DND-41 (cell line): ENCODE results near the gene CCDC169.

Experiments used
- ATAC-seq: fragments of 200-7000 bp; cut with Tn5 transposase; 3 replicates; pipeline ENCODE4 v1.9.1; 2021; ENCODE audit warnings: low read depth; ENCODE audit not compliant: insufficient read depth
- DNase-seq: peaks from one replicate; pipeline ENCODE4 v3.0.0-alpha.2; 2020
- H2AFZ ChIP-seq: 2 replicates; pipeline ENCODE4 v1.6.0; 2012; ENCODE audit warnings: low read depth, low read length
- H3K27ac ChIP-seq: 2 replicates; pipeline ENCODE4 v1.5.1; 2012; ENCODE audit warnings: low read length, inconsistent platforms
- H3K27me3 ChIP-seq: fragments of 200-600 bp; sonication (generic); 2 replicates; pipeline ENCODE4 v1.6.0; 2012; ENCODE audit warnings: low read length, mild to moderate bottlenecking, inconsistent platforms; ENCODE audit not compliant: insufficient read depth, poor library complexity
- H3K36me3 ChIP-seq: 2 replicates; pipeline ENCODE4 v1.5.1; 2012; ENCODE audit warnings: low read length, inconsistent platforms; ENCODE audit not compliant: insufficient read depth
- H3K4me1 ChIP-seq: 2 replicates; pipeline ENCODE4 v1.5.1; 2012; ENCODE audit warnings: mild to moderate bottlenecking, low read length; ENCODE audit not compliant: insufficient read depth
- H3K4me2 ChIP-seq: 2 replicates; pipeline ENCODE4 v1.6.0; 2012; ENCODE audit warnings: mild to moderate bottlenecking, moderate library complexity, low read length, inconsistent platforms; ENCODE audit not compliant: insufficient read depth
- H3K4me3 ChIP-seq, 2 experiments: fragments of 200-600 bp in 1 of 2; shearing (Covaris generic) in 1 of 2; 2 replicates each; pipeline ENCODE4 v1.5.1; 2012 to 2016; ENCODE audit warnings: inconsistent platforms in 2 of 2, low read length in 2 of 2, mild to moderate bottlenecking in 2 of 2, low read depth in 1 of 2, moderate library complexity in 1 of 2
- H3K79me2 ChIP-seq: 2 replicates; pipeline ENCODE4 v1.6.0; 2012; ENCODE audit warnings: low read length, inconsistent platforms; ENCODE audit not compliant: insufficient read depth
- H3K9ac ChIP-seq: 2 replicates; pipeline ENCODE4 v1.6.0; 2012; ENCODE audit warnings: low read depth, mild to moderate bottlenecking, inconsistent platforms, low read length, moderate library complexity
- H3K9me3 ChIP-seq: 2 replicates; pipeline ENCODE4 v1.5.1; 2012; ENCODE audit warnings: low read length, moderate library complexity, mild to moderate bottlenecking, inconsistent platforms; ENCODE audit not compliant: insufficient read depth, severe bottlenecking
- H4K20me1 ChIP-seq: 2 replicates; pipeline ENCODE4 v1.6.0; 2012; ENCODE audit warnings: low read length; ENCODE audit not compliant: insufficient read depth
- CTCF ChIP-seq: IDR thresholded peaks from 2 replicates; pipeline ENCODE4 v1.5.1; 2012; ENCODE audit warnings: borderline replicate concordance, low read length, moderate library complexity, mild to moderate bottlenecking; ENCODE audit not compliant: poor library complexity, severe bottlenecking; ENCODE audit errors: extremely low read depth
- EZH2 ChIP-seq: IDR thresholded peaks from 3 replicates; pipeline ENCODE4 v1.6.1; 2012; ENCODE audit warnings: borderline replicate concordance, low read depth, mild to moderate bottlenecking, moderate library complexity, low read length, inconsistent platforms; ENCODE audit not compliant: severe bottlenecking

The CCDC169 gene

GRCh38 chr13:36210738-36211137, 86.9 kb downstream of the CCDC169 start:
- Histone ChIP-seq H3K4me2 (no peak overlapping the region), H3K27me3 (no peaks in the 10 kb centered on the region), H3K27ac (no peak overlapping the region), H4K20me1 (no peaks in the 10 kb centered on the region), H3K36me3 (no peaks in the 10 kb centered on the region), H3K9me3 (no peaks in the 10 kb centered on the region), H3K79me2 (no peaks in the 10 kb centered on the region), H2AFZ (no peak overlapping the region), H3K4me3 (no peak overlapping the region), H3K4me1 (no peaks in the 10 kb centered on the region), H3K9ac (no peak overlapping the region)
- DNase-seq (no peak), ATAC-seq (no peak)
- no peak for TF ChIP-seq EZH2
- no peak for TF ChIP-seq CTCF

- H3K27ac ChIP-seq: no peak overlapping the region
- no peaks in the 10 kb centered on the region for H3K27me3 ChIP-seq
- no peaks in the 10 kb centered on the region for H3K79me2 ChIP-seq
- ATAC-seq (no peak), DNase-seq (no peak)
- TF ChIP-seq EZH2 (no peak), CTCF (no peak)
- no peaks in the 10 kb centered on the region for H3K36me3 ChIP-seq
- H3K9ac ChIP-seq: no peak overlapping the region
- H2AFZ ChIP-seq: no peak overlapping the region
- no peaks in the 10 kb centered on the region for H3K4me1 ChIP-seq
- no peaks in the 10 kb centered on the region for H4K20me1 ChIP-seq
- no peaks in the 10 kb centered on the region for H3K9me3 ChIP-seq
- no peak overlapping the region for H3K4me3 ChIP-seq
- H3K4me2 ChIP-seq: no peak overlapping the region
These were observed 89.9 kb downstream of the CCDC169 start for GRCh38 chr13:36207672-36208071.

- Histone ChIP-seq H3K4me2 (no peak overlapping the region), H3K9ac (no peak overlapping the region), H2AFZ (no peak overlapping the region), H3K36me3 (no peaks in the 10 kb centered on the region), H3K27ac (no peak overlapping the region), H3K79me2 (no peaks in the 10 kb centered on the region), H3K4me3 (no peak overlapping the region), H4K20me1 (no peaks in the 10 kb centered on the region), H3K27me3 (no peaks in the 10 kb centered on the region), H3K9me3 (no peaks in the 10 kb centered on the region), H3K4me1 (no peaks in the 10 kb centered on the region)
- DNase-seq: no peak
- TF ChIP-seq EZH2 (no peak), CTCF (no peak)
- ATAC-seq: no peak
These were observed 104.3 kb downstream of the CCDC169 start for GRCh38 chr13:36193151-36193855.
